Measurements from ENCODE around the gene MAST4.

- TF ChIP-seq ELK4 (IDR thresholded peaks at IDR 0.05; ENCODE audit: borderline replicate concordance, low read depth, low read length): no peak
- no peak for TF ChIP-seq ZNF639 (tag by site-specific recombination; IDR thresholded peaks at IDR 0.05)
- TF ChIP-seq KLF16 (tag by site-specific recombination; IDR thresholded peaks at IDR 0.05): no peak
- TF ChIP-seq YY1 (tag by site-specific recombination; IDR thresholded peaks at IDR 0.05): no peak
- TF ChIP-seq GLI4 (tag by site-specific recombination; IDR thresholded peaks at IDR 0.05): no peak
- TF ChIP-seq CTCF (tag by site-specific recombination; IDR thresholded peaks at IDR 0.05): no peak
Measured at GRCh38 chr5:66661149-66661548, 65.0 kb downstream of the MAST4 start.
